Lower leg skin (tissue), 3 donors: ENCODE results near the gene TESMIN.

Experiments
- CTCF ChIP-seq, 3 donors: fragments of 450-650 bp; IDR thresholded peaks; one replicate each; pipeline ENCODE4 v1.5.1; 2016; ENCODE audit warnings: antibody characterized with exemption in 3 of 3, mild to moderate bottlenecking in 3 of 3, moderate library complexity in 2 of 3
- POLR2A ChIP-seq, 2 donors: fragments of 450-650 bp; IDR thresholded peaks; one replicate each; pipeline ENCODE4 v1.6.1; 2016 to 2017; ENCODE audit warnings: antibody characterized with exemption in 2 of 2, mild to moderate bottlenecking in 1 of 2, moderate library complexity in 1 of 2

- TF ChIP-seq CTCF (IDR thresholded peaks at IDR 0.05) (no peak), POLR2A (IDR thresholded peaks at IDR 0.05) (no peak)
These were observed 355 bp downstream of the TESMIN start for GRCh38 chr11:68751004-68751325.
